GM18526 (cell line): ENCODE measurements around the gene SORL1.

Source experiments
- POLR2A ChIP-seq: IDR thresholded peaks from 3 replicates; pipeline ENCODE4 v1.6.1; 2011; ENCODE audit not compliant: insufficient read length; ENCODE audit errors: extremely low read depth

SORL1 gene

GRCh38 chr11:121563900-121564822 lies 112.0 kb downstream of the SORL1 start:
- no peak for TF ChIP-seq POLR2A

GRCh38 chr11:121564948-121565684 lies 113.0 kb downstream of the SORL1 start:
- TF ChIP-seq POLR2A, result no peak

GRCh38 chr11:121566279-121567168 lies 114.4 kb downstream of the SORL1 start:
- TF ChIP-seq POLR2A, result no peak

GRCh38 chr11:121567995-121568394 lies 115.9 kb downstream of the SORL1 start:
- no peak for TF ChIP-seq POLR2A

GRCh38 chr11:121569332-121570299 lies 117.5 kb downstream of the SORL1 start:
- peak; percentile 20 for TF ChIP-seq POLR2A

- no peak for TF ChIP-seq POLR2A
Measured at GRCh38 chr11:121570453-121570852, 118.3 kb downstream of the SORL1 start.

- no peak for TF ChIP-seq POLR2A
Measured at GRCh38 chr11:121571506-121571905, 119.4 kb downstream of the SORL1 start.

GRCh38 chr11:121572571-121573059 lies 120.5 kb downstream of the SORL1 start:
- TF ChIP-seq POLR2A, result no peak

- no peak for TF ChIP-seq POLR2A
Measured at GRCh38 chr11:121574801-121575200, 122.7 kb downstream of the SORL1 start.

GRCh38 chr11:121575250-121575962 lies 123.3 kb downstream of the SORL1 start:
- TF ChIP-seq POLR2A, result no peak

- TF ChIP-seq POLR2A, result no peak
Measured at GRCh38 chr11:121575963-121576290, 123.8 kb downstream of the SORL1 start.

GRCh38 chr11:121576531-121576930 lies 124.4 kb downstream of the SORL1 start:
- TF ChIP-seq POLR2A, result no peak

GRCh38 chr11:121577106-121577848 lies 125.2 kb downstream of the SORL1 start:
- TF ChIP-seq POLR2A, result no peak
